GM10248 (cell line): ENCODE results near the gene TRAF3IP1.

ENCODE experiments used
- CTCF ChIA-PET: fragments of 300-600 bp; sonication (Branson Sonifier 250); formaldehyde crosslinking; extraction: SDS; loops from one replicate; lab custom pipeline; 2021; ENCODE audit warnings: antibody characterized with exemption; lab: Yijun Ruan, JAX
- POLR2A ChIA-PET: fragments of 350-650 bp; sonication (Branson Sonifier 250); formaldehyde crosslinking; extraction: SDS; loops from one replicate; lab custom pipeline; 2020; ENCODE audit warnings: antibody characterized with exemption; lab: Yijun Ruan, JAX
- DNase-seq: peaks from one replicate; pipeline ENCODE4 v3.0.0; 2012; ENCODE audit errors: extremely low spot score
- TF ChIP-seq, protein P1 (sequence below): IDR thresholded peaks from 2 replicates; pipeline ENCODE4 v1.5.1; 2012; ENCODE audit warnings: mild to moderate bottlenecking, low read depth; ENCODE audit errors: extremely low read depth, missing control alignments, control extremely low read depth

Gene TRAF3IP1

DNA sequence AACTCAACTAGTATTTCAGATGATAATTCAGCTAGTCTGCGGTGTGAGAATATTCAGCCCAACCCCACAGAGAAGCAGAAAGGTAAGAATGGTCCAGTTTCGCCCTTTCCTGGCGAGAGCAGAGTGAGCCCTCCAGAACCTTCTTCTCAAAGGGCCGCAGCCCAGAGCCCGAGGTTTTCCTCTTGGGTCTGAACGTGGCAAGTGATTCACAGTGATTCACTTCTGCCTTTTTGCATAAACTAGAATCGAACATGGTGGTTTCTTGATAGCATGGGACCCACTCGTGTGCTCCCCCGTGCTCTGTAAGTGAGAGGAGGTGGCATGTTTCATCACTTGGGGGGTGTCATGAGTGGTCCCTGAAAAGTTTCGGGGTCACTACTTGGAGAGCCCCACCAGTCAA is 24.2 kb downstream of the TRAF3IP1 start:
- TF ChIP-seq, protein P1, sequence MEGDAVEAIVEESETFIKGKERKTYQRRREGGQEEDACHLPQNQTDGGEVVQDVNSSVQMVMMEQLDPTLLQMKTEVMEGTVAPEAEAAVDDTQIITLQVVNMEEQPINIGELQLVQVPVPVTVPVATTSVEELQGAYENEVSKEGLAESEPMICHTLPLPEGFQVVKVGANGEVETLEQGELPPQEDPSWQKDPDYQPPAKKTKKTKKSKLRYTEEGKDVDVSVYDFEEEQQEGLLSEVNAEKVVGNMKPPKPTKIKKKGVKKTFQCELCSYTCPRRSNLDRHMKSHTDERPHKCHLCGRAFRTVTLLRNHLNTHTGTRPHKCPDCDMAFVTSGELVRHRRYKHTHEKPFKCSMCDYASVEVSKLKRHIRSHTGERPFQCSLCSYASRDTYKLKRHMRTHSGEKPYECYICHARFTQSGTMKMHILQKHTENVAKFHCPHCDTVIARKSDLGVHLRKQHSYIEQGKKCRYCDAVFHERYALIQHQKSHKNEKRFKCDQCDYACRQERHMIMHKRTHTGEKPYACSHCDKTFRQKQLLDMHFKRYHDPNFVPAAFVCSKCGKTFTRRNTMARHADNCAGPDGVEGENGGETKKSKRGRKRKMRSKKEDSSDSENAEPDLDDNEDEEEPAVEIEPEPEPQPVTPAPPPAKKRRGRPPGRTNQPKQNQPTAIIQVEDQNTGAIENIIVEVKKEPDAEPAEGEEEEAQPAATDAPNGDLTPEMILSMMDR, result no peak
- ChIA-PET CTCF (interaction anchor here (0.8 to 1.3 kb wide), 3 partner anchors 13 to 26 kb away, joined by 3 to 4 read pairs (median 3); no protein-coding TSS in a partner anchor), POLR2A (no interaction called here)
- DNase-seq, result no peak

- DNase-seq, result no peak
- ChIA-PET CTCF (no interaction called here), POLR2A (no interaction called here)
- TF ChIP-seq, protein P1, result no peak
Observed at GRCh38 chr2:238345297-238345968, 25.1 kb downstream of the TRAF3IP1 start.

DNA sequence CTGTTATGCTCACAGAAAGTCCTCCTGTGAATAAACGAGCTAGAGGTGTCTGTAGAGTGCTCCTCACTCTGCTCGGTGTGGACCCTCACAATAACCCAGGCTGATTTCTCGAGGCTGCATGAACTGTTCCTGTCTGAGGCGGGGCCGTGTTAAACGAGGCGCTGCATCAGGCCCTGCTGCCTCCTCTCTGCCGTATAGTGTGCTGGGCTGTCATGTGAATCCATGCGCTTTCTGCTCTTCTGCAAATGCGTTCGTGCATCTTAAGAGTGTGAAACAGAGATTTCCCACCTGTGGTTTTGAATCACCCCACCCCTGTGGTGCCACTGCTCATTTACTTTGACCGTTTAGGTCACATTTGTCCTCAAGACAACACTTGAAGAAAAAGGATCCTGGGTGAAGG is 26.2 kb downstream of the TRAF3IP1 start:
- DNase-seq, result no peak
- ChIA-PET CTCF (no interaction called here), POLR2A (no interaction called here)
- TF ChIP-seq, protein P1, result no peak

- POLR2A ChIA-PET, result no interaction called here
- CTCF ChIA-PET, result no interaction called here
- TF ChIP-seq, protein P1, result no peak
- DNase-seq, result no peak
Observed at GRCh38 chr2:238350150-238350897, 30.0 kb downstream of the TRAF3IP1 start.

DNA sequence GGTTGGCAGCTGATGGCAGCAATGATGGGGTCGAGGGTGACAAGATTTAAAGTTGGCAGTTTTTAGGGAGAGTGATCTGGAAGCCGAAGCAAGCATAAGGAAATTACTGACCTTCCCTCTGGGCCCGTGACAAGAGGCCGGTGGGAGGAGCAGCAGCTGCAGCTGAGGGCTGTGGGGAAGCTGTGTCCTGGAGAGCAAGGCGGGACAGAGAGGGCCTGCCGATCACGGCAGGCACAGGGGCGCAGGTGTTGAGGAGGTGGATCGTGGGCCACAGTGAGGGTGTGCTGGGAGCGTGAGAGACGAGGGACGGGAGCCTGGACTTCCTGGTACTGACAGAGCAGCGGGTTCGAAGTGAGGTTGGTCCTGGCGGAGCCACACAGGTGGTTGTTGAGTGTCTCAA is 31.0 kb downstream of the TRAF3IP1 start:
- TF ChIP-seq, protein P1, result no peak
- CTCF ChIA-PET, result no interaction called here
- POLR2A ChIA-PET, result no interaction called here
- no peak for DNase-seq

DNA sequence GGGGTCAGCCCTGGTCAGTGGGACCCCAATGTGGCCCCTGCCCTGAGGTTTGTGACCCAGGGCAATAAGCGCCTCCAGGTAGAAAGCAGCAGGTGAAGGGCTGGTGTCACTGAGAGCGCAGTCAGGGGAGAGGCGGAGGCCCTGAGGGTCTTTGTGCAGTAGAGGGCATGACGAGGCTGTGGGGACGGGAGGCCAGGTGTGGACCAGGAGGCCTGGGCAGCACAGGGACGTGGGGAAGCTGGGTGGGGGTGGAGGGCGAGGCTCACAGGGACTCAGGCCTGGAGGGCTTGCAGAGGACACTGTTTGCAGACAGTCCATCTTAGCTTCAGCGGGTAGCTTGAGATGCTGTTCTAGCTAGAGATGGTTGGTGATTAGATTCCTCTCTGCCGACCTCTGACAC is 32.0 kb downstream of the TRAF3IP1 start:
- DNase-seq, result no peak
- TF ChIP-seq, protein P1, result no peak
- ChIA-PET CTCF (no interaction called here), POLR2A (no interaction called here)
